BJ (cell line): ENCODE measurements around the gene PIGN. TPM values are rescaled to one million over a fixed set of nuclear protein-coding genes. Genes with fewer than 3 reads are reported as not detected.

Experiments
- CTCF ChIA-PET: fragments of 350-600 bp; formaldehyde crosslinking; extraction: SDS; loops from one replicate; lab custom pipeline; 2021; ENCODE audit warnings: antibody characterized with exemption, inconsistent platforms; lab: Yijun Ruan, JAX
- POLR2A ChIA-PET: fragments of 300-600 bp; sonication (Branson Sonifier 250); formaldehyde crosslinking; extraction: SDS; loops from one replicate; lab custom pipeline; 2021; ENCODE audit warnings: antibody characterized with exemption; lab: Charles Lee
- DNase-seq: peaks from one replicate; pipeline ENCODE4 v3.0.0-alpha.2; 2011; ENCODE audit warnings: low read depth
- H3K27me3 ChIP-seq: 2 replicates; pipeline ENCODE4 v1.6.0; 2011; ENCODE audit warnings: low read length; ENCODE audit not compliant: control insufficient read depth, insufficient read depth
- H3K36me3 ChIP-seq: 2 replicates; pipeline ENCODE4 v1.5.1; 2011; ENCODE audit warnings: low read length; ENCODE audit not compliant: control insufficient read depth, insufficient read depth
- H3K4me3 ChIP-seq: 2 replicates; pipeline ENCODE4 v1.5.1; 2011; ENCODE audit warnings: low read depth, mild to moderate bottlenecking, control low read depth, low read length
- polyA plus RNA-seq: library from polyadenylated mRNA; depleted of rRNA; stranded (reverse); fragments of >200 nt; gene quantifications from 2 replicates; pipeline ENCODE4 v1.2.3, GENCODE V29; 2011
- TF ChIP-seq, protein P1 (sequence below): IDR thresholded peaks from 2 replicates; pipeline ENCODE4 v1.5.1; 2011; ENCODE audit warnings: low read depth, mild to moderate bottlenecking, control low read depth, inconsistent platforms, low read length, moderate library complexity; ENCODE audit not compliant: insufficient read depth

PIGN gene
- polyA plus RNA-seq, 1 experiment = 12.0 TPM

DNA sequence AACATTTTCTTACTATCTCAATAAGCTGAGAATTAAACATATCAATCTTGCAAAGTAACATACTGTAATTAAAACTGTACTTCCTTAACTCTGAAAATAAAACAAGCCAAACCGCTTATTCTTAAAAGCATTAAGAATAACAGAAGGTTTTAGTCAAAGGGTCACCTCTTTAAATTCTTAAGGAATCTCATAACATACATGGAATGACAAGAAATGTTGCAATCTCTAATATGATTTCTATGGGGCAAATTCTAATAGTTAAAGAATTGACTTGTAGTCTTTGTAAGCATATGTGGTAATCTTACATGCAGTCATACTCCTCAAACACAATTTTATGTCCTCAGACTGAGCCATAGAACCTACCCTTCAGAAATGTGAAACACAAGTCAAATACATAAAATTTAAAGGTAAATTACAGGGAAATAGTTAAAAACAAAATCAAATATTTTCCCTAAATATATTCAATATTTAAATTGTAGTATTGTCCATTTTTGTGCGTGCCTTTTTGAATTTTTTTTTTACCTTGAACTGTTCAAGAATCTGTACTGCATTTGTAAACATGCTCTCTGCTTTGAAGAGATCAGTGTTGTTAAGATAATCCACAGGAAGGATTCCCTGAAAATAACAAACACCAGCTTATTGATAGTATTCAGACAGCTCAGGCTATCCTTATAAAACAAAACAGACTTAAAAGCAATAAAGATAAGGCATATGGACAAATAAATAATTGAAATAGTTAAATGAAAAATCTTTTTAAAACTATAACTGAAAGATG, 48.2 kb downstream of the PIGN start:
- no peaks in the 10 kb centered on the region for H3K27me3 ChIP-seq
- ChIA-PET POLR2A (no interaction called here), CTCF (no interaction called here)
- TF ChIP-seq, protein P1, sequence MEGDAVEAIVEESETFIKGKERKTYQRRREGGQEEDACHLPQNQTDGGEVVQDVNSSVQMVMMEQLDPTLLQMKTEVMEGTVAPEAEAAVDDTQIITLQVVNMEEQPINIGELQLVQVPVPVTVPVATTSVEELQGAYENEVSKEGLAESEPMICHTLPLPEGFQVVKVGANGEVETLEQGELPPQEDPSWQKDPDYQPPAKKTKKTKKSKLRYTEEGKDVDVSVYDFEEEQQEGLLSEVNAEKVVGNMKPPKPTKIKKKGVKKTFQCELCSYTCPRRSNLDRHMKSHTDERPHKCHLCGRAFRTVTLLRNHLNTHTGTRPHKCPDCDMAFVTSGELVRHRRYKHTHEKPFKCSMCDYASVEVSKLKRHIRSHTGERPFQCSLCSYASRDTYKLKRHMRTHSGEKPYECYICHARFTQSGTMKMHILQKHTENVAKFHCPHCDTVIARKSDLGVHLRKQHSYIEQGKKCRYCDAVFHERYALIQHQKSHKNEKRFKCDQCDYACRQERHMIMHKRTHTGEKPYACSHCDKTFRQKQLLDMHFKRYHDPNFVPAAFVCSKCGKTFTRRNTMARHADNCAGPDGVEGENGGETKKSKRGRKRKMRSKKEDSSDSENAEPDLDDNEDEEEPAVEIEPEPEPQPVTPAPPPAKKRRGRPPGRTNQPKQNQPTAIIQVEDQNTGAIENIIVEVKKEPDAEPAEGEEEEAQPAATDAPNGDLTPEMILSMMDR = no peak
- no peak overlapping the region for H3K4me3 ChIP-seq
- DNase-seq = no peak
- no peaks in the 10 kb centered on the region for H3K36me3 ChIP-seq

DNA sequence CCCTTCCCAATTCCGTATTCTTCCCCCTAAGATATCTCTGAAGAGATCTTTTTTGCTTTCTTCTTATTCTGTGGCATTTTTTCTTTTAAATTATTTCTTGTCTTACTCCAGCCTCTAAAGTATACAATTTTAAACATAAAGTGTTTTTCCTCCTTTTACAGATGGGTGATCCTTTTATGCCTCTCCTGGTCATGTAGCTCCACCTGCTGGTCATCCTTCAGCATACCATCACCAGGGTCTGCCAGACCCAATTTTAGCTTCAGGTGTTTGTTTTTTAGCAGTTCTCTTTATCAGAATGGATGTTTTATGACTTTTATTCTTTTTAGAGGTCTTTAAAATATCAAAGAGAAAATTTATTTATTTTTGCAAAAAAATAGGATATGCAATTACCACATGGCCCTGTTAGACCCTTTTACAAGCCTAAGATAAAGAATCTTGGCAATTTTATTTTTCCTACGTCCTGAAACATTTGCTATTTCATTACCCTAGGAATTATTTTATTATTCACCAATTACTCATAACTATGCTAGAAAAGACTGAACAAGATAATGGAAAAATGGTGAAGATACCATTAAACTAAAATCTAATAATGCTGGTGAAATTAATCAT, 55.5 kb downstream of the PIGN start:
- peak; percentile 4 for DNase-seq
- H3K27me3 ChIP-seq = no peaks in the 10 kb centered on the region
- TF ChIP-seq, protein P1 = peak; percentile 90
- no peak overlapping the region for H3K4me3 ChIP-seq
- H3K36me3 ChIP-seq = no peaks in the 10 kb centered on the region
- ChIA-PET CTCF (interaction anchor here (0.5 to 4.9 kb wide), 28 partner anchors 8 to 810 kb away, joined by 3 to 27 read pairs (median 3); no protein-coding TSS in a partner anchor), POLR2A (no interaction called here)

DNA sequence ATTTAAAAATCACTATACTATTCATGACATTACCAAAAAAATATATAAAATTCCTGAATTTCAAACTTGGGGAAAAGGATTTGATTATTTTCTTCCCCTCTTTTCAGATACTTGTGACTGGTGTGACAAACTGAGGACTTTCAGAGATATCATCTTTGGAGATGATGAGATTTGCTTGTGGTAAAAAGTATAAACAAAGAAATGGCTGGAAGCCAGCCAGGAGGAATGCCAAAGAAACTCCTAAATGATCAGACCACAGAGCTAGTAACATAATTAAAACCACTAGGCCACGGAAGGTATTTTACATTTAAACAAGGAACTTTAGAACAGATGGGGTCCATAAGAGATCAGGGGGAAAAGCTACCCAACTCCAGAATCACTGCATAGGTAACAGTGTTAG, 58.7 kb downstream of the PIGN start:
- Histone ChIP-seq H3K4me3 (no peak overlapping the region), H3K27me3 (no peaks in the 10 kb centered on the region), H3K36me3 (no peaks in the 10 kb centered on the region)
- ChIA-PET POLR2A (no interaction called here), CTCF (interaction anchor here (0.8 to 2.3 kb wide), 6 partner anchors 54 to 548 kb away, joined by 3 to 8 read pairs (median 4); no protein-coding TSS in a partner anchor)
- TF ChIP-seq, protein P1 = no peak
- peak; percentile 37 for DNase-seq

DNA sequence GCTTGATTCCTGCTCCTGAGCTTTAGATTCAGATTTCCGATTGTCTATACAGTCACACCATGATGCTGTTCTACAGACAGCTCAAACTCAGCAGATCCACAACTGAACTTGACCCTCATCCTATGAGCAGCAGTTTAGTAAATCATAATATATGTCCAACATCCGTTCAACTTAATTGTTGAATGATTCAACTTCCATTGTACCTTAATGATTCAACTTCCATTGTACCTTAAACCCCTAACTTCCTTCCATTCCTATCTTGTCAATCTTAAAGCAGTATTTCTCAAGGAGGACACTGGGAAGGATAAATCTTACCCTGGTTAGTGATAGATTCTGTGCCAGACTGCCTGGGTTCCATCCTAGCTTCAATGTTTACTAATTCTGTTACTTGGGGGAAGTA, 60.1 kb downstream of the PIGN start:
- POLR2A ChIA-PET = no interaction called here
- no peaks in the 10 kb centered on the region for H3K36me3 ChIP-seq
- CTCF ChIA-PET = interaction anchor here (1.3 to 1.6 kb wide), 2 partner anchors 9 to 491 kb away, joined by 4 to 5 read pairs; no protein-coding TSS in a partner anchor
- TF ChIP-seq, protein P1 = no peak
- DNase-seq = no peak
- no peak overlapping the region for H3K4me3 ChIP-seq
- no peaks in the 10 kb centered on the region for H3K27me3 ChIP-seq

DNA sequence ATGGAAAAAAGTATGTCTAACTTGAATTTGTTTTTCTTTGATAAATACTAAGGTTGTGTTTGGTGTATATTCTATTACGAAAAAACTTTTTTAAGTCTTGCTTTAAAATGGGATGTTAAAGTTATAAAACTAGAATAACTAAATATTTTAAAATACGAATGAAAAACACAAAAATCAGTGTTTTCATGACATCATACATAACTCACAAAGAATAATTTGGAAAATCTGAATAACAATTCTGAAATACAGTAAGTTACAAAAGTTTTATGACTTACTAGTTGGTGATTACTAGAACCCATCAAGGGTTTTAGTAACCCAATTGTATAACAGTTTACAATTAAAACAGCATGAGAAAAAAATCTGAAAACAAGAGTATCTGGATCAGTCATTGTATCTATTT, 61.2 kb downstream of the PIGN start:
- Histone ChIP-seq H3K4me3 (no peak overlapping the region), H3K27me3 (no peaks in the 10 kb centered on the region), H3K36me3 (no peaks in the 10 kb centered on the region)
- ChIA-PET POLR2A (no interaction called here), CTCF (no interaction called here)
- DNase-seq = no peak
- TF ChIP-seq, protein P1 = no peak
